Smooth muscle cell (in vitro differentiated cells): Measurements from ENCODE around the gene MTMR1. TPM values are rescaled to one million over a fixed set of nuclear protein-coding genes. Genes with fewer than 3 reads are reported as not detected.

Experiments used
- DNase-seq: peaks from one replicate; lab custom pipeline; 2025; ENCODE audit not compliant: unreplicated experiment; lab: John Stamatoyannopoulos, UW
- H2AFZ ChIP-seq: fragments of 200-600 bp; sonication (generic); 2 replicates; pipeline ENCODE4 v1.6.0; 2016; ENCODE audit warnings: antibody characterized with exemption, low read depth, mild to moderate bottlenecking
- H3F3A ChIP-seq: fragments of 200-600 bp; sonication (generic); 2 replicates; pipeline ENCODE4 v1.6.0; 2017; ENCODE audit warnings: antibody characterized with exemption, low read depth
- H3K27ac ChIP-seq: fragments of 200-600 bp; sonication (generic); 2 replicates; pipeline ENCODE4 v1.5.1; 2016; ENCODE audit warnings: low read depth, mild to moderate bottlenecking
- H3K27me3 ChIP-seq: fragments of 200-600 bp; sonication (generic); 2 replicates; pipeline ENCODE4 v1.6.1; 2016; ENCODE audit warnings: low read depth, mild to moderate bottlenecking
- H3K36me3 ChIP-seq: fragments of 200-600 bp; sonication (generic); 2 replicates; pipeline ENCODE4 v1.5.1; 2016; ENCODE audit warnings: low read depth
- H3K4me1 ChIP-seq: fragments of 200-600 bp; sonication (generic); 2 replicates; pipeline ENCODE4 v1.5.1; 2016; ENCODE audit warnings: low read depth
- H3K4me2 ChIP-seq: fragments of 200-600 bp; sonication (generic); 2 replicates; pipeline ENCODE4 v1.6.0; 2016; ENCODE audit warnings: mild to moderate bottlenecking
- H3K4me3 ChIP-seq: fragments of 200-600 bp; sonication (generic); 2 replicates; pipeline ENCODE4 v1.5.1; 2016; ENCODE audit warnings: mild to moderate bottlenecking
- H3K79me2 ChIP-seq: fragments of 200-600 bp; sonication (generic); 2 replicates; pipeline ENCODE4 v1.6.0; 2016; ENCODE audit warnings: low read depth, mild to moderate bottlenecking
- H3K9ac ChIP-seq: fragments of 200-600 bp; sonication (generic); 2 replicates; pipeline ENCODE4 v1.6.0; 2016; ENCODE audit warnings: low read depth
- H3K9me3 ChIP-seq: fragments of 200-600 bp; sonication (generic); replicated peaks from 2 replicates; pipeline ENCODE4 v1.5.1; 2016; ENCODE audit warnings: low read depth
- H4K20me1 ChIP-seq: fragments of 200-600 bp; sonication (generic); 2 replicates; pipeline ENCODE4 v1.6.0; 2016; ENCODE audit warnings: low read depth
- CTCF ChIP-seq: fragments of 200-600 bp; sonication (generic); IDR thresholded peaks from 2 replicates; pipeline ENCODE4 v1.5.1; 2017; ENCODE audit warnings: borderline replicate concordance, mild to moderate bottlenecking, antibody characterized with exemption; ENCODE audit not compliant: insufficient read depth, poor library complexity, severe bottlenecking
- WGBS: methylation state at CpG from one replicate; pipeline ENCODE4 v1.1.7; 2016; ENCODE audit warnings: low lambda C conversion rate; 5-methylcytosine and 5-hydroxymethylcytosine counted together
- polyA plus RNA-seq: library from polyadenylated mRNA; unstranded; fragments of >200 nt; fragmentation: Nextera tagmentation; extraction: Ambion mirVana; gene quantifications from 2 replicates; pipeline ENCODE4 v1.2.1, GENCODE V29; 2016
- total RNA-seq: library from RNA; depleted of rRNA; stranded (reverse); fragments of >200 nt; gene quantifications from 2 replicates; pipeline ENCODE4 v1.2.3, GENCODE V29; 2014

Gene MTMR1
- total and polyA plus RNA-seq, 2 experiments from 2014 or later, result 10.1 to 13.8 TPM

DNA sequence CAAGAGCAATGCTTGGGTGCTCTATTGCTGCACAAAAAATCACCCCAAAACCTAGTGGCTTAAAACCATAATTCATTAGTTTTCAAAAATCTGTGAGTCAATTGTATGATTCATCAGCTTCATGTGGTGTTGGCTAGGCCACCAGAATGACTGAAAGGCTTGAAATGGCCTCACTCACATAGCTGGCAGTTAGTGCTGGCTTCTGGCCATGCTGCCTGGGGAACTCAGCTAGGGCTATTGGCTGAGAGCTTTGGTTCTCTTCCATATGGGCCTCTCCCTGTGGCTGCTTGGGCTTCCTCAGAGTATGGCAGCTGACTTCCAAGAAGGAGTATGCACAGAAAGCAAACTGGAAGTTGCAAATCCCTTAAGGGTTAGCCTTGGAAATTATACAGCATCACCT, 3.1 kb upstream of the MTMR1 start:
- Histone ChIP-seq H3K9me3 (no peaks in the 10 kb centered on the region), H3K4me3 (no peak overlapping the region), H4K20me1 (no peaks in the 10 kb centered on the region), H3K36me3 (no peaks in the 10 kb centered on the region), H3K27ac (peak overlapping the region; percentile 65), H3K4me2 (no peak overlapping the region), H3K27me3 (no peaks in the 10 kb centered on the region), H3K4me1 (peaks cover 3% of the 10 kb centered on the region), H2AFZ (no peak overlapping the region), H3K9ac (no peak overlapping the region), H3F3A (no peaks in the 10 kb centered on the region), H3K79me2 (no peaks in the 10 kb centered on the region)
- no peak for TF ChIP-seq CTCF
- no peak for DNase-seq

DNA sequence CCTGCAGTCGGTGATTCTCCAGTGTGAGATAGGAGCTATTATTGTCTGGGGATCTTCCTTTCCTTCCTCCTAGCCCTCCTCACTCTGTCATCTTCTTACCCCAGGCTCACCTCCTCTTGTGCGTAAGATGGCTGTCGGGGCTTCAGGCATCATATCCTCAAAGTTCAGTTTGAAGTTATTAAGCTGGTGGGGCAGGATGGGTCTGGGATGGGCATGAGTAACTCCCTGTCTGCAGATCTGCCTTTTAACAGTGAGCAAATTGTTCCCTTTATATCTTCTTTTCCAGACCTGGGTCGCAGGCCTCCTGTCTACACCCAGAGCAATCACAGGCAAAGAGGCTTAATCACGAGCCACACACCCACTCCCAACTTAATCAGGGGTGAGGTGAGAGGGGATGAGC, 900 bp upstream of the MTMR1 start:
- 45% methylated on average over 5 of the region's 5 CpGs for WGBS
- Histone ChIP-seq H3K9me3 (no peaks in the 10 kb centered on the region), H3K9ac (peak overlapping the region; percentile 81), H2AFZ (no peak overlapping the region), H3F3A (no peaks in the 10 kb centered on the region), H3K4me3 (peak overlapping the region; percentile 55), H3K36me3 (no peaks in the 10 kb centered on the region), H3K79me2 (peaks cover 4% of the 10 kb centered on the region), H4K20me1 (no peaks in the 10 kb centered on the region), H3K4me1 (peaks cover 3% of the 10 kb centered on the region), H3K27ac (peak overlapping the region; percentile 89), H3K27me3 (no peaks in the 10 kb centered on the region), H3K4me2 (peak overlapping the region; percentile 85)
- TF ChIP-seq CTCF, result no peak
- no peak for DNase-seq

DNA sequence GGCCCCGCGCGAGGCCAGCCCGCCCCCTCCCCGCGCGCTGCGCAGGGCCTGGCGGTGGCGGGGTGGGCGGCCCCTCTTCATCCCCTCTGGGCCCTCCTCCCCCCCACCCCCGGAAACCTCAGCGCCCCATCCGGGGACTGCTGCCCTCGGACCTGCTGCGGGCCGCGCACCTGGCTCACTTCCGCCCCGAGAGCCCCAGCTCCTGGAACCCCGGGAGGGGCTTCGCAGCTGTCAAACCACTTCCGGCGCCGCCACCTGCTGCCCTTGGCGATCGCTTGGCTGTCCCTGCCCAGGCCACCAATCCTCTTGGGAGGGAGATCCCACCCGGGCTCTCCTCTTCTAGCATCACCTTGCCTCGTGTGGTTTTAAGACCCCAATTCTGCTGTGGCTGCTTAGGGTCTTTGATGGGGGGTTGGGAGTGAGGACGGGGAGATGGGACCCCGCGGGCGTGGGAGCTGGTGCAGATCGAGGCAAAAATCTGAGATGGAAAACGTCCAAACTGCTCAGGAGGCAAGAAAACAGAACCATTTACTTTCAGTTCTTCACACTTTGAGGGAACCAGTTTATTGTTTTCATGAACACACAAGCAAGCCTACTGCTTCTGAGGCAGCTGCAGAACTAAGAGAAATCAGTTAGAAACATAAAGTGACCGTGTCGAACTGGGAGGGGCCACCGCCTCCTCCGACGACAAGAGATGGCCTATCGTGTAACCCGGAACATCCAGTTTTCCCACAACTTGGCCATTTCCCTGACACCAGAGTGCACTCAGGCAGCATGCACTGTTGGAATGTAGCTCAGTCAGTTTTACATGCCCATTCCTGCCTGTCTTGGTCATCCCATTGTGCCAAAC, 754 bp downstream of the MTMR1 start:
- WGBS, result 46% methylated on average over 24 of the region's 42 CpGs
- peak overlapping the region; percentile 57 for H3K4me3 ChIP-seq
- no peak for TF ChIP-seq CTCF
- DNase-seq, result no peak
- H3K9ac ChIP-seq, result peak overlapping the region; percentile 86
- no peaks in the 10 kb centered on the region for H3K36me3 ChIP-seq
- no peaks in the 10 kb centered on the region for H3K9me3 ChIP-seq
- H3K4me1 ChIP-seq, result peaks cover 3% of the 10 kb centered on the region
- no peak overlapping the region for H2AFZ ChIP-seq
- no peaks in the 10 kb centered on the region for H3K27me3 ChIP-seq
- peak overlapping the region; percentile 93 for H3K27ac ChIP-seq
- H3K79me2 ChIP-seq, result peaks cover 8% of the 10 kb centered on the region
- peak overlapping the region; percentile 90 for H3K4me2 ChIP-seq
- H3F3A ChIP-seq, result no peaks in the 10 kb centered on the region
- no peaks in the 10 kb centered on the region for H4K20me1 ChIP-seq
